H1 (cell line): ENCODE data around the gene SFRP5. TPM values are rescaled to one million over a fixed set of nuclear protein-coding genes. Genes with fewer than 3 reads are reported as not detected.

Experiments used
- ATF2 ChIP-seq: IDR thresholded peaks from 2 replicates; pipeline ENCODE4 v1.6.1; 2012; ENCODE audit warnings: low read length, inconsistent platforms
- EP300 ChIP-seq, 2 experiments: IDR thresholded peaks; 1 replicate in 1 of 2; 2 replicates in 1 of 2; pipeline ENCODE4 v1.6.1; 2011 to 2012; ENCODE audit warnings: low read depth in 2 of 2, low read length in 2 of 2, mild to moderate bottlenecking in 2 of 2, borderline replicate concordance in 1 of 2, inconsistent platforms in 1 of 2, moderate library complexity in 1 of 2
- TAF1 ChIP-seq: IDR thresholded peaks from 2 replicates; pipeline ENCODE4 v1.6.1; 2011; ENCODE audit warnings: mild to moderate bottlenecking, low read depth, low read length
- USF2 ChIP-seq: IDR thresholded peaks from 2 replicates; pipeline ENCODE4 v1.6.1; 2011; ENCODE audit warnings: low read length, improper control_type of control experiment
- polyA plus RNA-seq, 7 experiments: library from polyadenylated mRNA; depleted of rRNA in 3 of 7; stranded (reverse) in 5 of 7; unstranded in 2 of 7; fragments of >200 nt in 5 of 7; fragments of 200-250 nt in 2 of 7; gene quantifications; 1 replicate in 5 of 7; 2 replicates in 1 of 7; 4 replicates in 1 of 7; pipeline versions ENCODE4 v1.2.1 to v1.2.3, GENCODE V29; 2011 to 2013; ENCODE audit warnings: missing spikeins in 2 of 7, mixed read lengths in 2 of 7
- total RNA-seq: library from RNA; stranded (reverse); fragmentation: NEBNext Ultra II Directional; extraction: Animal tissue kit (Norgen Biotek cat#: 25700); gene quantifications from 2 replicates; pipeline ENCODE4 v1.2.1, GENCODE V29; 2021

The SFRP5 gene
- total and polyA plus RNA-seq, 2 of the 8 experiments (the other 6 are each of a cell fraction or from before 2014, with no cell fraction given) = 3.9 to 5.9 TPM

- TF ChIP-seq EP300 (IDR thresholded peaks at IDR 0.05; ENCODE audit: borderline replicate concordance in 1 of 2, low read depth in 2 of 2, low read length in 2 of 2) (no peak), USF2 (no peak), TAF1 (no peak), ATF2 (no peak)
- TF ChIP-seq, all 59 proteins: peak for 0
These were observed 28.4 kb downstream of the SFRP5 start (continued) for GRCh38 chr10:97743169-97743943.
